OCI-LY7 (cell line): ENCODE results near the gene FKBP6. TPM values are rescaled to one million over a fixed set of nuclear protein-coding genes. Genes with fewer than 3 reads are reported as not detected.
A peak's percentile ranks its signal among the peaks of the same experiment; 100 is the strongest.

Source experiments
- BruUV-seq: library from RNA; stranded (reverse); fragments of 400-500 nt; replicated peaks from 2 replicates; lab custom pipeline; 2021; lab: Mats Ljungman, UMichigan
- CTCF ChIA-PET: fragments of 300-600 bp; sonication (Branson Sonifier 250); formaldehyde crosslinking; loops from one replicate; lab custom pipeline; 2022; ENCODE audit warnings: antibody characterized with exemption; ENCODE audit not compliant: unreplicated experiment; lab: Charles Lee
- POLR2A ChIA-PET: fragments of 300-600 bp; sonication (Branson Sonifier 250); formaldehyde crosslinking; loops from one replicate; lab custom pipeline; 2022; ENCODE audit warnings: antibody characterized with exemption; lab: Charles Lee
- DNase-seq: peaks from one replicate; pipeline ENCODE4 v3.0.0-alpha.2; 2015; ENCODE audit warnings: low spot score
- H2AFZ ChIP-seq: fragments of 200-600 bp; sonication (generic), shearing (Covaris generic); 2 replicates; pipeline ENCODE4 v1.6.1; 2014; ENCODE audit warnings: mild to moderate bottlenecking, antibody characterized with exemption, low read length, moderate library complexity
- H3K27ac ChIP-seq: fragments of 200-600 bp; sonication (generic); 2 replicates; pipeline ENCODE4 v1.5.1; 2014; ENCODE audit warnings: mixed run types, low read depth, mild to moderate bottlenecking, moderate library complexity, low read length, inconsistent platforms; ENCODE audit not compliant: poor library complexity, severe bottlenecking
- H3K36me3 ChIP-seq: fragments of 200-600 bp; sonication (generic); 2 replicates; pipeline ENCODE4 v1.6.1; 2014; ENCODE audit warnings: mild to moderate bottlenecking, antibody characterized with exemption, low read length, moderate library complexity, mixed read lengths; ENCODE audit not compliant: insufficient read depth
- H3K4me1 ChIP-seq: fragments of 200-600 bp; sonication (generic); 2 replicates; pipeline ENCODE4 v1.5.1; 2014; ENCODE audit warnings: mild to moderate bottlenecking, low read length; ENCODE audit not compliant: insufficient read depth, poor library complexity, severe bottlenecking
- H3K4me2 ChIP-seq: fragments of 200-600 bp; sonication (generic); 2 replicates; pipeline ENCODE4 v1.6.1; 2014; ENCODE audit warnings: mild to moderate bottlenecking, low read length
- H3K4me3 ChIP-seq: fragments of 200-600 bp; sonication (generic); 2 replicates; pipeline ENCODE4 v1.5.1; 2014; ENCODE audit warnings: mild to moderate bottlenecking, low read depth, low read length; ENCODE audit not compliant: poor library complexity, severe bottlenecking
- H3K79me2 ChIP-seq: fragments of 200-600 bp; sonication (generic); 2 replicates; pipeline ENCODE4 v1.6.1; 2016; ENCODE audit warnings: low read depth, mild to moderate bottlenecking, low read length, moderate library complexity, mixed read lengths; ENCODE audit not compliant: insufficient read depth
- H3K9me2 ChIP-seq: fragments of 200-600 bp; sonication (generic); 2 replicates; pipeline ENCODE4 v1.6.1; 2016; ENCODE audit warnings: mild to moderate bottlenecking, low read length, mixed read lengths; ENCODE audit not compliant: insufficient read depth
- H3K9me3 ChIP-seq: fragments of 200-600 bp; sonication (generic); 2 replicates; pipeline ENCODE4 v1.6.1; 2014; ENCODE audit warnings: mild to moderate bottlenecking, mixed run types, low read length, mixed read lengths
- H4K20me1 ChIP-seq: fragments of 200-600 bp; sonication (generic); 2 replicates; pipeline ENCODE4 v1.6.1; 2014; ENCODE audit warnings: mild to moderate bottlenecking, antibody characterized with exemption, low read length, moderate library complexity, mixed read lengths; ENCODE audit not compliant: insufficient read depth
- CTCF ChIP-seq: fragments of 200-600 bp; sonication (generic); conservative IDR thresholded peaks from 2 replicates; pipeline ENCODE4 v1.5.1; 2014; ENCODE audit warnings: mild to moderate bottlenecking, antibody characterized with exemption, low read length, moderate library complexity, mixed read lengths
- EZH2phosphoT487 ChIP-seq: fragments of 200-600 bp; sonication (generic); IDR thresholded peaks from 2 replicates; pipeline ENCODE4 v1.6.1; 2018; ENCODE audit warnings: low read depth, borderline replicate concordance, mild to moderate bottlenecking, mixed run types, antibody characterized with exemption, low read length, moderate library complexity, mixed read lengths
- intact Hi-C: fragments of 100-400 bp; cut with micrococcal nuclease; formaldehyde crosslinking; loops from one replicate; pipeline ENCODE4 v1.10.0; 2022; ENCODE audit not compliant: unreplicated experiment
- total RNA-seq, 2 experiments: library from RNA; depleted of rRNA in 1 of 2; stranded (reverse); fragments of >200 nt in 1 of 2; shearing (Covaris generic) in 1 of 2; gene quantifications; 2 replicates each; pipeline ENCODE4 v1.2.3, GENCODE V29; 2014 to 2022

Gene FKBP6
- total RNA-seq, 2 experiments from 2014 or later: not detected

GRCh38 chr7:73364006-73364728 lies 36.2 kb downstream of the FKBP6 start:
- no peak overlapping the region for H2AFZ ChIP-seq
- CTCF ChIA-PET: no interaction called here
- H3K4me2 ChIP-seq: no peak overlapping the region
- BruUV-seq: no TSS peak
- H4K20me1 ChIP-seq: no peaks in the 10 kb centered on the region
- H3K36me3 ChIP-seq: no peaks in the 10 kb centered on the region
- no peak overlapping the region for H3K27ac ChIP-seq
- no peaks in the 10 kb centered on the region for H3K9me2 ChIP-seq
- DNase-seq: no peak
- no peak for TF ChIP-seq EZH2phosphoT487
- TF ChIP-seq CTCF: no peak
- intact Hi-C loops: no loop called here
- H3K79me2 ChIP-seq: no peaks in the 10 kb centered on the region
- no peaks in the 10 kb centered on the region for H3K4me1 ChIP-seq
- no peak overlapping the region for H3K4me3 ChIP-seq
- no peaks in the 10 kb centered on the region for H3K9me3 ChIP-seq
- POLR2A ChIA-PET: no interaction called here

- CTCF ChIA-PET: no interaction called here
- DNase-seq: peak; percentile 27
Observed at GRCh38 chr7:73366127-73366526, 38.2 kb downstream of the FKBP6 start.

More at GRCh38 chr7:73366127-73366526, 38.2 kb downstream of the FKBP6 start:
- no peak overlapping the region for H2AFZ ChIP-seq
- H3K36me3 ChIP-seq: no peaks in the 10 kb centered on the region
- BruUV-seq: no TSS peak
- TF ChIP-seq CTCF: no peak
- no peak for TF ChIP-seq EZH2phosphoT487
- no peaks in the 10 kb centered on the region for H3K4me1 ChIP-seq
- no peaks in the 10 kb centered on the region for H3K9me2 ChIP-seq
- intact Hi-C loops: no loop called here
- POLR2A ChIA-PET: no interaction called here
- no peaks in the 10 kb centered on the region for H3K9me3 ChIP-seq
- H4K20me1 ChIP-seq: no peaks in the 10 kb centered on the region
- H3K79me2 ChIP-seq: no peaks in the 10 kb centered on the region
- no peak overlapping the region for H3K27ac ChIP-seq
- no peak overlapping the region for H3K4me2 ChIP-seq
- H3K4me3 ChIP-seq: no peak overlapping the region
